Neural cell (in vitro differentiated cells): ENCODE data around the gene CACNA2D1. TPM values are rescaled to one million over a fixed set of nuclear protein-coding genes. Genes with fewer than 3 reads are reported as not detected.

Source experiments
- H2AFZ ChIP-seq: fragments of 200-600, 300-800 bp; sonication (generic), shearing (Covaris generic); 2 replicates; pipeline ENCODE4 v1.6.0; 2014; ENCODE audit warnings: low read depth, mild to moderate bottlenecking, antibody characterized with exemption, low read length, moderate library complexity
- H3F3A ChIP-seq: fragments of 200-600 bp; shearing (Covaris generic); 2 replicates; pipeline ENCODE4 v1.6.1; 2016; ENCODE audit warnings: mild to moderate bottlenecking, moderate library complexity, mixed read lengths, antibody characterized with exemption, low read length; ENCODE audit not compliant: insufficient read depth, poor library complexity, severe bottlenecking
- H3K27ac ChIP-seq: fragments of 200-600, 300-800 bp; sonication (generic), shearing (Covaris generic); 2 replicates; pipeline ENCODE4 v1.5.1; 2014; ENCODE audit warnings: mild to moderate bottlenecking, low read length, moderate library complexity
- H3K27me3 ChIP-seq: fragments of 300-800, 200-600 bp; sonication (generic), shearing (Covaris generic); 2 replicates; pipeline ENCODE4 v1.6.0; 2014; ENCODE audit warnings: mild to moderate bottlenecking, low read depth, low read length, moderate library complexity; ENCODE audit not compliant: insufficient read depth
- H3K36me3 ChIP-seq: fragments of 300-800, 200-600 bp; sonication (generic), shearing (Covaris generic); 2 replicates; pipeline ENCODE4 v1.5.1; 2014; ENCODE audit warnings: mild to moderate bottlenecking, antibody characterized with exemption, low read length, moderate library complexity; ENCODE audit not compliant: insufficient read depth
- H3K4me2 ChIP-seq: fragments of 300-800, 200-600 bp; sonication (generic), shearing (Covaris generic); 2 replicates; pipeline ENCODE4 v1.6.0; 2014; ENCODE audit warnings: mild to moderate bottlenecking, low read length
- H3K4me3 ChIP-seq: fragments of 300-800, 200-600 bp; sonication (generic), shearing (Covaris generic); 2 replicates; pipeline ENCODE4 v1.5.1; 2014; ENCODE audit warnings: mild to moderate bottlenecking, low read length, moderate library complexity
- H3K79me2 ChIP-seq: fragments of 200-600 bp; shearing (Covaris generic); replicated peaks from 2 replicates; pipeline ENCODE4 v1.6.0; 2014; ENCODE audit warnings: mild to moderate bottlenecking, low read length, moderate library complexity; ENCODE audit not compliant: insufficient read depth
- H3K9ac ChIP-seq: fragments of 300-800, 200-600 bp; sonication (generic), shearing (Covaris generic); 2 replicates; pipeline ENCODE4 v1.6.1; 2016; ENCODE audit warnings: mild to moderate bottlenecking, low read length, mixed read lengths
- H3K9me2 ChIP-seq: fragments of 200-600 bp; shearing (Covaris generic); 2 replicates; pipeline ENCODE4 v1.6.1; 2016; ENCODE audit warnings: mild to moderate bottlenecking, low read length, mixed read lengths; ENCODE audit not compliant: insufficient read depth
- H3K9me3 ChIP-seq: fragments of 200-600, 300-800 bp; sonication (generic), shearing (Covaris generic); 2 replicates; pipeline ENCODE4 v1.6.1; 2016; ENCODE audit warnings: mild to moderate bottlenecking, mixed run types, low read length, moderate library complexity, mixed read lengths
- H4K20me1 ChIP-seq: fragments of 200-600 bp; shearing (Covaris generic); 2 replicates; pipeline ENCODE4 v1.6.1; 2016; ENCODE audit warnings: mild to moderate bottlenecking, mixed run types; ENCODE audit not compliant: insufficient read depth
- EP300 ChIP-seq: fragments of 450-650 bp; conservative IDR thresholded peaks from 2 replicates; pipeline ENCODE4 v1.6.1; 2014; ENCODE audit warnings: antibody characterized with exemption, mild to moderate bottlenecking, moderate library complexity; ENCODE audit not compliant: poor library complexity, severe bottlenecking
- EZH2 ChIP-seq: fragments of 200-600, 300-800 bp; shearing (Covaris generic), sonication (generic); IDR thresholded peaks from 2 replicates; pipeline ENCODE4 v1.6.1; 2014; ENCODE audit warnings: antibody characterized with exemption, low read length, borderline replicate concordance, mild to moderate bottlenecking; ENCODE audit not compliant: insufficient read depth, poor library complexity, severe bottlenecking
- MXI1 ChIP-seq: fragments of 450-650 bp; conservative IDR thresholded peaks from 2 replicates; pipeline ENCODE4 v1.6.1; 2014; ENCODE audit warnings: antibody characterized with exemption, mild to moderate bottlenecking; ENCODE audit not compliant: poor library complexity, severe bottlenecking
- POLR2AphosphoS5 ChIP-seq: IDR thresholded peaks from 2 replicates; pipeline ENCODE4 v1.6.1; 2012
- RAD21 ChIP-seq: fragments of 450-650 bp; conservative IDR thresholded peaks from 2 replicates; pipeline ENCODE4 v1.6.1; 2014; ENCODE audit warnings: antibody characterized with exemption, mild to moderate bottlenecking, moderate library complexity
- SMC3 ChIP-seq: fragments of 450-650 bp; conservative IDR thresholded peaks from 2 replicates; pipeline ENCODE4 v1.6.1; 2014; ENCODE audit warnings: antibody characterized with exemption, mild to moderate bottlenecking, moderate library complexity; ENCODE audit not compliant: poor library complexity
- TAF1 ChIP-seq: IDR thresholded peaks from 2 replicates; pipeline ENCODE4 v1.6.1; 2012; ENCODE audit warnings: low read depth
- polyA plus RNA-seq: library from polyadenylated mRNA; depleted of rRNA; stranded (reverse); fragments of >200 nt; gene quantifications from 2 replicates; pipeline ENCODE4 v1.2.3, GENCODE V29; 2014
- TF ChIP-seq, protein P1 (sequence below): fragments of 450-650 bp; IDR thresholded peaks from 2 replicates; pipeline ENCODE4 v1.5.1; 2014; ENCODE audit warnings: antibody characterized with exemption, mild to moderate bottlenecking, moderate library complexity; ENCODE audit not compliant: poor library complexity, severe bottlenecking
- TF ChIP-seq, protein P2 (sequence below): IDR thresholded peaks from 2 replicates; pipeline ENCODE4 v1.6.1; 2012; ENCODE audit warnings: borderline replicate concordance

The CACNA2D1 gene
- polyA plus RNA-seq, 1 donor from 2014 or later, result 7.0 TPM

DNA sequence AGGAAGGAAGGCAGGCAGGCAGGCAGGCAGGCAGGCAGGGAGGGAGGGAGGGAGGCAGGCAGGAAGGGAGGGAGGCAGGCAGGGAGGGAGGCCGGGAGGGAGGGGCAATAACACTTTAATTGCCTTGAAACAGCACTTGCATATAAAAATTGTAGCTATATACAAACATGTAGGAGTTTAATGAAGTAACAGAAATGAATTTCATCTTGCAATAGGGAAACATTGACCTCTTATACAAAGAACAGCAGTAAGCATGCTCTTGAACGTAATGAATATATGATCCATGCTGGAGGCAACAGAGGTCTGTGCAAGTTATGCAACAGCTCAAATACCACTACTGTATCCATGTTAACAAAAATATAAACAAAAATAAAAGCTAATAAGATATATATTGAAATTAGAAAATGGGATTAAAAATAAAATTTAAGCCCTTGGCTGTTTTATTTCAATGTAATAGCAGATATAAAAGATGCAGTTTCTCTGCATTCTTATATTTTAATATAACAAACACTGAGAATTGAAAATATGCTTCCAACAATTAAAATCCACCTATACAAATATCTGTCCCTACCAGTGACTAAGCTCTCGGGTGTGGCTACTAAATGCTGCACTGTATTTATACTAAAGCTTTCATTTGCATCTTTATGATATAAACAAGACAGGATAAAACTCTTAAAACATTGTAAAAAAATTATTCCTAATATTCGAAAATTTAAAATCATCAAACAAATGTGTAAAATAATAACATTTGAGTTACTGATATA lies 50.3 kb downstream of the CACNA2D1 start (continued):
- TF ChIP-seq, protein P1, sequence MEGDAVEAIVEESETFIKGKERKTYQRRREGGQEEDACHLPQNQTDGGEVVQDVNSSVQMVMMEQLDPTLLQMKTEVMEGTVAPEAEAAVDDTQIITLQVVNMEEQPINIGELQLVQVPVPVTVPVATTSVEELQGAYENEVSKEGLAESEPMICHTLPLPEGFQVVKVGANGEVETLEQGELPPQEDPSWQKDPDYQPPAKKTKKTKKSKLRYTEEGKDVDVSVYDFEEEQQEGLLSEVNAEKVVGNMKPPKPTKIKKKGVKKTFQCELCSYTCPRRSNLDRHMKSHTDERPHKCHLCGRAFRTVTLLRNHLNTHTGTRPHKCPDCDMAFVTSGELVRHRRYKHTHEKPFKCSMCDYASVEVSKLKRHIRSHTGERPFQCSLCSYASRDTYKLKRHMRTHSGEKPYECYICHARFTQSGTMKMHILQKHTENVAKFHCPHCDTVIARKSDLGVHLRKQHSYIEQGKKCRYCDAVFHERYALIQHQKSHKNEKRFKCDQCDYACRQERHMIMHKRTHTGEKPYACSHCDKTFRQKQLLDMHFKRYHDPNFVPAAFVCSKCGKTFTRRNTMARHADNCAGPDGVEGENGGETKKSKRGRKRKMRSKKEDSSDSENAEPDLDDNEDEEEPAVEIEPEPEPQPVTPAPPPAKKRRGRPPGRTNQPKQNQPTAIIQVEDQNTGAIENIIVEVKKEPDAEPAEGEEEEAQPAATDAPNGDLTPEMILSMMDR, result no peak
- TF ChIP-seq TAF1, result no peak

DNA sequence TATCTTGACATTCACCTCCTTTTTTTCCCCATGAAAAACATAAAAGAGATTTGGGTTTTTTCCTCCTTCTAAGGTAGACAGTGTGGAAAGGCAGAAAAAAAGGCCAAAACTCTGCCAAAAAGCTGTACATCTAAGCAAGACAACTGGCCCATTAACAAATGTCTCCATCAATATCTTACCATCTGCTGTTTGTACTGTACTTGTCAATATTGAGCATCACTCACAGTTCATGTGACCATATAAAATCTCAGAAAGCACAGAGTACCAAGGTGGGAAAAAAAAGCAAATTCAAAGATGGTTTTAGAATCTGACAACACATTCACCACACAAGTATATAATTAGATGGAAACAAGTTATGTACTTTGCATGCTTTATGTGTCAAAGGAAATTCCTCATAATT lies 52.6 kb downstream of the CACNA2D1 start:
- Histone ChIP-seq H3K27ac (no peak overlapping the region), H3K9ac (no peak overlapping the region), H3K4me3 (no peak overlapping the region), H3K27me3 (peaks cover 60% of the 10 kb centered on the region), H3K9me3 (no peaks in the 10 kb centered on the region), H3F3A (no peaks in the 10 kb centered on the region), H3K79me2 (no peaks in the 10 kb centered on the region), H3K9me2 (no peaks in the 10 kb centered on the region), H3K4me2 (no peak overlapping the region), H4K20me1 (no peaks in the 10 kb centered on the region), H3K36me3 (no peaks in the 10 kb centered on the region), H2AFZ (no peak overlapping the region)
- TF ChIP-seq, protein P2, sequence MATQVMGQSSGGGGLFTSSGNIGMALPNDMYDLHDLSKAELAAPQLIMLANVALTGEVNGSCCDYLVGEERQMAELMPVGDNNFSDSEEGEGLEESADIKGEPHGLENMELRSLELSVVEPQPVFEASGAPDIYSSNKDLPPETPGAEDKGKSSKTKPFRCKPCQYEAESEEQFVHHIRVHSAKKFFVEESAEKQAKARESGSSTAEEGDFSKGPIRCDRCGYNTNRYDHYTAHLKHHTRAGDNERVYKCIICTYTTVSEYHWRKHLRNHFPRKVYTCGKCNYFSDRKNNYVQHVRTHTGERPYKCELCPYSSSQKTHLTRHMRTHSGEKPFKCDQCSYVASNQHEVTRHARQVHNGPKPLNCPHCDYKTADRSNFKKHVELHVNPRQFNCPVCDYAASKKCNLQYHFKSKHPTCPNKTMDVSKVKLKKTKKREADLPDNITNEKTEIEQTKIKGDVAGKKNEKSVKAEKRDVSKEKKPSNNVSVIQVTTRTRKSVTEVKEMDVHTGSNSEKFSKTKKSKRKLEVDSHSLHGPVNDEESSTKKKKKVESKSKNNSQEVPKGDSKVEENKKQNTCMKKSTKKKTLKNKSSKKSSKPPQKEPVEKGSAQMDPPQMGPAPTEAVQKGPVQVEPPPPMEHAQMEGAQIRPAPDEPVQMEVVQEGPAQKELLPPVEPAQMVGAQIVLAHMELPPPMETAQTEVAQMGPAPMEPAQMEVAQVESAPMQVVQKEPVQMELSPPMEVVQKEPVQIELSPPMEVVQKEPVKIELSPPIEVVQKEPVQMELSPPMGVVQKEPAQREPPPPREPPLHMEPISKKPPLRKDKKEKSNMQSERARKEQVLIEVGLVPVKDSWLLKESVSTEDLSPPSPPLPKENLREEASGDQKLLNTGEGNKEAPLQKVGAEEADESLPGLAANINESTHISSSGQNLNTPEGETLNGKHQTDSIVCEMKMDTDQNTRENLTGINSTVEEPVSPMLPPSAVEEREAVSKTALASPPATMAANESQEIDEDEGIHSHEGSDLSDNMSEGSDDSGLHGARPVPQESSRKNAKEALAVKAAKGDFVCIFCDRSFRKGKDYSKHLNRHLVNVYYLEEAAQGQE, result no peak
- TF ChIP-seq SMC3 (no peak), EZH2 (no peak)

DNA sequence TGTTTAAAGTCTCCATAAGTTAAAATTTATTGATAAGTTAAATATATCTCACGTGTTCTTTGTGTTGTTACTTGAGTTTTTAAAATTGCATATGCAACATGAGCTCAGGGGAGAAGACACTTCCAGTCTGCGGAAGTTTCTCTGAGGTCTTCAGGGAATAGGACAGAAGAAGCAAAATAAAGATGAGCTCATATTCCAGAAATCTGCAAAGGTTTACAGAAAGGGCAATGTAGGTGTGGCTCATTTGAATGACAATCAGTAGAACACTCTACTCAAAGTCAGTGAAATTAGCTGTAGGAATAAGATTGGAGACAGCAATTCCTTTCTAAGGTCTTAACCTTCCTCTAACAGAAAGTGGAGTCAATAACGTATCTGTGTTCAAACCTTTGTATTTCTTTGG lies 53.7 kb downstream of the CACNA2D1 start:
- H3K9me2 ChIP-seq, result no peaks in the 10 kb centered on the region
- H3K27ac ChIP-seq, result no peak overlapping the region
- H3K79me2 ChIP-seq, result no peaks in the 10 kb centered on the region
- no peak overlapping the region for H3K9ac ChIP-seq
- H3K4me3 ChIP-seq, result no peak overlapping the region
- no peaks in the 10 kb centered on the region for H3F3A ChIP-seq
- no peak for TF ChIP-seq MXI1
- no peak for TF ChIP-seq POLR2AphosphoS5
- no peak for TF ChIP-seq EZH2
- no peak for TF ChIP-seq SMC3
- no peak for TF ChIP-seq TAF1
- TF ChIP-seq, protein P1, result no peak
- TF ChIP-seq EP300, result no peak
- TF ChIP-seq, protein P2, result no peak
- no peak for TF ChIP-seq RAD21
- H3K27me3 ChIP-seq, result peaks cover 69% of the 10 kb centered on the region
- H3K9me3 ChIP-seq, result no peaks in the 10 kb centered on the region
- H4K20me1 ChIP-seq, result no peaks in the 10 kb centered on the region
- no peak overlapping the region for H3K4me2 ChIP-seq
- no peaks in the 10 kb centered on the region for H3K36me3 ChIP-seq
- H2AFZ ChIP-seq, result no peak overlapping the region
